ENCODE results near the gene PSG6.
"Not testable (repeated sequence)": the region's sequence is repeated elsewhere in the genome, so short reads cannot be mapped to it uniquely, and the experiment has no call there.

PSG6 gene

GRCh38 chr19:42911731-42912130 lies 6.0 kb downstream of the PSG6 start:
- DNase-seq (ENCODE audit: low read depth in 2 of 2, low spot score in 1 of 2), result not testable (repeated sequence)

- not testable (repeated sequence) for DNase-seq (ENCODE audit: low read depth in 2 of 2, low spot score in 1 of 2)
Observed at GRCh38 chr19:42906162-42906561, 11.5 kb downstream of the PSG6 start.

- DNase-seq (ENCODE audit: low read depth in 2 of 2, low spot score in 1 of 2), result not testable (repeated sequence)
Observed at GRCh38 chr19:42900561-42900960, 17.1 kb downstream of the PSG6 start.

- not testable (repeated sequence) for DNase-seq (ENCODE audit: low read depth in 2 of 2, low spot score in 1 of 2)
Observed at GRCh38 chr19:42899674-42900073, 18.0 kb downstream of the PSG6 start.

GRCh38 chr19:42899110-42899509 lies 18.6 kb downstream of the PSG6 start:
- DNase-seq (ENCODE audit: low read depth in 2 of 2, low spot score in 1 of 2), result not testable (repeated sequence)

- not testable (repeated sequence) for DNase-seq (ENCODE audit: low read depth in 2 of 2, low spot score in 1 of 2)
Observed at GRCh38 chr19:42898656-42899055, 19.0 kb downstream of the PSG6 start.

GRCh38 chr19:42897729-42898128 lies 20.0 kb downstream of the PSG6 start:
- DNase-seq (ENCODE audit: low read depth in 2 of 2, low spot score in 1 of 2), result not testable (repeated sequence)

- DNase-seq (ENCODE audit: low read depth in 2 of 2, low spot score in 1 of 2), result not testable (repeated sequence)
Observed at GRCh38 chr19:42890446-42890845, 27.2 kb downstream of the PSG6 start.

GRCh38 chr19:42887876-42888445 lies 29.7 kb downstream of the PSG6 start:
- DNase-seq (ENCODE audit: low read depth in 2 of 2, low spot score in 1 of 2), result not testable (repeated sequence)

GRCh38 chr19:42882730-42883129 lies 35.0 kb downstream of the PSG6 start:
- not testable (repeated sequence) for DNase-seq (ENCODE audit: low read depth in 2 of 2, low spot score in 1 of 2)

GRCh38 chr19:42882010-42882409 lies 35.7 kb downstream of the PSG6 start:
- DNase-seq (ENCODE audit: low read depth in 2 of 2, low spot score in 1 of 2), result not testable (repeated sequence)

- not testable (repeated sequence) for DNase-seq (ENCODE audit: low read depth in 2 of 2, low spot score in 1 of 2)
Observed at GRCh38 chr19:42881279-42881678, 36.4 kb downstream of the PSG6 start.

- DNase-seq (ENCODE audit: low read depth in 2 of 2, low spot score in 1 of 2), result not testable (repeated sequence)
Observed at GRCh38 chr19:42880621-42881020, 37.1 kb downstream of the PSG6 start.

- DNase-seq (ENCODE audit: low read depth in 2 of 2, low spot score in 1 of 2), result no peak
Observed at GRCh38 chr19:42879613-42880012, 38.1 kb downstream of the PSG6 start, which contains the start of gene PSG1. Gene PSG1 (minus strand): TSS chr19:42879713. CDS start chr19:42879581, 132 bp downstream.

- DNase-seq (ENCODE audit: low read depth in 2 of 2, low spot score in 1 of 2), result not testable (repeated sequence)
Observed at GRCh38 chr19:42876596-42876995, 41.1 kb downstream of the PSG6 start.

GRCh38 chr19:42875881-42876280 lies 41.8 kb downstream of the PSG6 start:
- DNase-seq (ENCODE audit: low read depth in 2 of 2, low spot score in 1 of 2), result not testable (repeated sequence)

GRCh38 chr19:42874901-42875813 lies 42.5 kb downstream of the PSG6 start:
- DNase-seq (ENCODE audit: low read depth in 2 of 2, low spot score in 1 of 2), result not testable (repeated sequence)

- not testable (repeated sequence) for DNase-seq (ENCODE audit: low read depth in 2 of 2, low spot score in 1 of 2)
Observed at GRCh38 chr19:42874136-42874535, 43.6 kb downstream of the PSG6 start.

- no peak for DNase-seq (ENCODE audit: low read depth in 2 of 2, low spot score in 1 of 2)
Observed at GRCh38 chr19:42872608-42873007, 45.1 kb downstream of the PSG6 start.

GRCh38 chr19:42857544-42857867 lies 60.2 kb downstream of the PSG6 start:
- DNase-seq (ENCODE audit: low read depth in 2 of 2, low spot score in 1 of 2), result no peak

- DNase-seq (ENCODE audit: low read depth in 2 of 2, low spot score in 1 of 2), result not testable (repeated sequence)
Observed at GRCh38 chr19:42856866-42857543, 60.7 kb downstream of the PSG6 start.

- DNase-seq (ENCODE audit: low read depth in 2 of 2, low spot score in 1 of 2), result not testable (repeated sequence)
Observed at GRCh38 chr19:42854745-42855144, 62.9 kb downstream of the PSG6 start.

All from stimulated activated CD8-positive, alpha-beta memory T cell treated with anti-CD3 and anti-CD28 coated beads, Interleukin-4, amount 100 ng/mL, for 4 hours (primary cell).